ENCODE measurements around the gene GDPD4. TPM values are rescaled to one million over a fixed set of nuclear protein-coding genes. Genes with fewer than 3 reads are reported as not detected.

Gene GDPD4
- total and polyA plus RNA-seq, 4 donors = 0.08 to 1.1 TPM; not detected in 2

DNA sequence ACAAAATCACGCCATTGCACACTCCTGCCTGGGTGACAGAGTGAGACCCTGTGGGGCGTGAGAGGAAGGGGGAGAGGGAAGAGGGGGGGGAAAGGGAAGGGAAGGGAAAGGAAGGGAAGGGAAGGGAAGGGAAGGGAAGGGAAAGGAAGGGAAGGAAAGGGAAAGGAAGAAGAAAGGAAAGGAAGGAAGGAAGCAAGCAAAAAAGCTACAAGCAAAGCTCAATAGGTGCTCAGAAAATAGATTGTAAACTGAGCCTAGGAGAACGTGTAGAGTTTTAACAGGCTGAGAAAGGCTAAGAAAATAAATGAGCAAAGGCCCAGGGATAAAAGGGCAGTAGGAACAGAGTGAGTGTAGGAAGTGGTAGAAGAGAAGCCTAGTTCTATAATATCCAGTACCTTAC lies 30.8 kb upstream of the GDPD4 start:
- no peak overlapping the region for H3K4me3 ChIP-seq (ENCODE audit: low read depth in 1 of 3, low read length in 3 of 3)
- H3K9me3 ChIP-seq (ENCODE audit: control insufficient read depth in 4 of 4, low read length in 3 of 4) = no peaks in the 10 kb centered on the region
- no peak overlapping the region for H3K9ac ChIP-seq (ENCODE audit: low read depth in 1 of 2, low read length in 2 of 2)
- no peak overlapping the region for H3K27ac ChIP-seq (ENCODE audit: low read depth in 1 of 2, low read length in 2 of 2)
- H3K4me1 ChIP-seq (ENCODE audit: control insufficient read depth in 4 of 4, insufficient read depth in 4 of 4, low read length in 3 of 4) = peaks cover 0 to 2% (median 0%) of the 10 kb centered on the region in 4 donors
- DNase-seq (ENCODE audit: low spot score) = no peak
- no peaks in the 10 kb centered on the region for H3K27me3 ChIP-seq (ENCODE audit: control insufficient read depth in 4 of 4, insufficient read depth in 4 of 4, low read length in 3 of 4)
- no peak for TF ChIP-seq RXRA (IDR thresholded peaks at IDR 0.05)
- no peak for TF ChIP-seq FOXA1 (IDR thresholded peaks at IDR 0.05)
- TF ChIP-seq HNF4G (IDR thresholded peaks at IDR 0.05) = no peak
- TF ChIP-seq ZBTB33 (IDR thresholded peaks at IDR 0.05) = no peak
- TF ChIP-seq RAD21 (IDR thresholded peaks at IDR 0.05) = no peak
- no peak for TF ChIP-seq ATF3 (IDR thresholded peaks at IDR 0.05)
- no peak for TF ChIP-seq EGR1 (IDR thresholded peaks at IDR 0.05; ENCODE audit: low read depth in 2 of 2)
- TF ChIP-seq, protein P1, sequence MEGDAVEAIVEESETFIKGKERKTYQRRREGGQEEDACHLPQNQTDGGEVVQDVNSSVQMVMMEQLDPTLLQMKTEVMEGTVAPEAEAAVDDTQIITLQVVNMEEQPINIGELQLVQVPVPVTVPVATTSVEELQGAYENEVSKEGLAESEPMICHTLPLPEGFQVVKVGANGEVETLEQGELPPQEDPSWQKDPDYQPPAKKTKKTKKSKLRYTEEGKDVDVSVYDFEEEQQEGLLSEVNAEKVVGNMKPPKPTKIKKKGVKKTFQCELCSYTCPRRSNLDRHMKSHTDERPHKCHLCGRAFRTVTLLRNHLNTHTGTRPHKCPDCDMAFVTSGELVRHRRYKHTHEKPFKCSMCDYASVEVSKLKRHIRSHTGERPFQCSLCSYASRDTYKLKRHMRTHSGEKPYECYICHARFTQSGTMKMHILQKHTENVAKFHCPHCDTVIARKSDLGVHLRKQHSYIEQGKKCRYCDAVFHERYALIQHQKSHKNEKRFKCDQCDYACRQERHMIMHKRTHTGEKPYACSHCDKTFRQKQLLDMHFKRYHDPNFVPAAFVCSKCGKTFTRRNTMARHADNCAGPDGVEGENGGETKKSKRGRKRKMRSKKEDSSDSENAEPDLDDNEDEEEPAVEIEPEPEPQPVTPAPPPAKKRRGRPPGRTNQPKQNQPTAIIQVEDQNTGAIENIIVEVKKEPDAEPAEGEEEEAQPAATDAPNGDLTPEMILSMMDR (IDR thresholded peaks at IDR 0.05; ENCODE audit: low read depth, low read length, missing input control) = no peak
- TF ChIP-seq SP1 (IDR thresholded peaks at IDR 0.05) = no peak
- TF ChIP-seq NR2F2 (IDR thresholded peaks at IDR 0.05) = no peak
- peaks cover 0 to 12% (median 4%) of the 10 kb centered on the region in 4 donors for H3K36me3 ChIP-seq (ENCODE audit: control insufficient read depth in 4 of 4, insufficient read depth in 3 of 4, low read depth in 1 of 4, low read length in 3 of 4)
- 93% methylated on average over 2 of the region's 3 CpGs for WGBS

- Histone ChIP-seq H3K36me3 (ENCODE audit: control insufficient read depth in 4 of 4, insufficient read depth in 3 of 4, low read depth in 1 of 4, low read length in 3 of 4) (peaks cover 0 to 6% (median 3%) of the 10 kb centered on the region in 4 donors), H3K4me1 (ENCODE audit: control insufficient read depth in 4 of 4, insufficient read depth in 4 of 4, low read length in 3 of 4) (no peaks in the 10 kb centered on the region), H3K4me3 (ENCODE audit: low read depth in 1 of 3, low read length in 3 of 3) (no peak overlapping the region), H3K27me3 (ENCODE audit: control insufficient read depth in 4 of 4, insufficient read depth in 4 of 4, low read length in 3 of 4) (no peaks in the 10 kb centered on the region), H3K9ac (ENCODE audit: low read depth in 1 of 2, low read length in 2 of 2) (no peak overlapping the region), H3K27ac (ENCODE audit: low read depth in 1 of 2, low read length in 2 of 2) (no peak overlapping the region), H3K9me3 (ENCODE audit: control insufficient read depth in 4 of 4, low read length in 3 of 4) (no peaks in the 10 kb centered on the region)
- TF ChIP-seq JUND (IDR thresholded peaks at IDR 0.05) = no peak
- TF ChIP-seq, protein P1 (IDR thresholded peaks at IDR 0.05; ENCODE audit: low read depth, low read length, missing input control) = no peak
- TF ChIP-seq YY1 (IDR thresholded peaks at IDR 0.05) = no peak
- TF ChIP-seq SP1 (IDR thresholded peaks at IDR 0.05) = no peak
- TF ChIP-seq REST (IDR thresholded peaks at IDR 0.05) = no peak
- TF ChIP-seq ZBTB33 (IDR thresholded peaks at IDR 0.05) = no peak
- TF ChIP-seq RXRA (IDR thresholded peaks at IDR 0.05) = no peak
- no peak for DNase-seq (ENCODE audit: low spot score)
- 96% methylated on average over 1 of the region's 1 CpG for WGBS
These were observed 23.7 kb upstream of the GDPD4 start for GRCh38 chr11:77325159-77325558.

Data from liver (tissue), 9 donors.